Measurements from ENCODE around the gene TRPV6. TPM values are rescaled to one million over a fixed set of nuclear protein-coding genes. Genes with fewer than 3 reads are reported as not detected.

The TRPV6 gene
- polyA plus RNA-seq, 3 donors: 0.44 TPM; not detected in 2

- H2AFZ ChIP-seq (ENCODE audit: insufficient read depth, low read depth, low read length, poor library complexity, severe bottlenecking): no peak overlapping the region
- no peaks in the 10 kb centered on the region for H3K9me3 Mint-ChIP-seq
- H3K4me1 Mint-ChIP-seq: peaks cover 5% of the 10 kb centered on the region
- H3K4me3 ChIP-seq (replicated peaks in 1 of 3; ENCODE audit: low read depth in 2 of 3, low read length in 3 of 3): no peak overlapping the region
- no peak overlapping the region for H3K9ac ChIP-seq (ENCODE audit: insufficient read depth, low read length, poor library complexity, severe bottlenecking)
- no peak overlapping the region for H3K27ac ChIP-seq (ENCODE audit: low read depth in 1 of 2, low read length in 2 of 2)
- no peaks in the 10 kb centered on the region for H3K36me3 Mint-ChIP-seq
- no peak overlapping the region for H3K4me3 Mint-ChIP-seq
- TF ChIP-seq, protein P1, sequence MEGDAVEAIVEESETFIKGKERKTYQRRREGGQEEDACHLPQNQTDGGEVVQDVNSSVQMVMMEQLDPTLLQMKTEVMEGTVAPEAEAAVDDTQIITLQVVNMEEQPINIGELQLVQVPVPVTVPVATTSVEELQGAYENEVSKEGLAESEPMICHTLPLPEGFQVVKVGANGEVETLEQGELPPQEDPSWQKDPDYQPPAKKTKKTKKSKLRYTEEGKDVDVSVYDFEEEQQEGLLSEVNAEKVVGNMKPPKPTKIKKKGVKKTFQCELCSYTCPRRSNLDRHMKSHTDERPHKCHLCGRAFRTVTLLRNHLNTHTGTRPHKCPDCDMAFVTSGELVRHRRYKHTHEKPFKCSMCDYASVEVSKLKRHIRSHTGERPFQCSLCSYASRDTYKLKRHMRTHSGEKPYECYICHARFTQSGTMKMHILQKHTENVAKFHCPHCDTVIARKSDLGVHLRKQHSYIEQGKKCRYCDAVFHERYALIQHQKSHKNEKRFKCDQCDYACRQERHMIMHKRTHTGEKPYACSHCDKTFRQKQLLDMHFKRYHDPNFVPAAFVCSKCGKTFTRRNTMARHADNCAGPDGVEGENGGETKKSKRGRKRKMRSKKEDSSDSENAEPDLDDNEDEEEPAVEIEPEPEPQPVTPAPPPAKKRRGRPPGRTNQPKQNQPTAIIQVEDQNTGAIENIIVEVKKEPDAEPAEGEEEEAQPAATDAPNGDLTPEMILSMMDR (IDR thresholded peaks at IDR 0.05): no peak
- DNase-seq: no peak
- no peaks in the 10 kb centered on the region for H3K79me2 ChIP-seq (ENCODE audit: insufficient read depth, low read length)
- no peak overlapping the region for H3K4me2 ChIP-seq (replicated peaks; ENCODE audit: extremely low read depth, low read length, poor library complexity, severe bottlenecking)
- H3K9me3 ChIP-seq (replicated peaks in 1 of 2; ENCODE audit: control insufficient read depth in 1 of 2, insufficient read depth in 1 of 2, low read length in 2 of 2): no peaks in the 10 kb centered on the region
- H4K20me1 ChIP-seq (ENCODE audit: insufficient read depth, low read length): no peaks in the 10 kb centered on the region
- no peaks in the 10 kb centered on the region for H3K36me3 ChIP-seq (replicated peaks in 1 of 2; ENCODE audit: control insufficient read depth in 1 of 2, insufficient read depth in 2 of 2, low read length in 2 of 2)
- H3K27me3 ChIP-seq (ENCODE audit: control insufficient read depth in 2 of 2, insufficient read depth in 2 of 2, low read length in 2 of 2): no peaks in the 10 kb centered on the region
- intact Hi-C loops (cut with micrococcal nuclease): no loop called here
- H3K27me3 Mint-ChIP-seq (ENCODE audit: low read depth in 3 of 3): peaks cover 5 to 7% (median 5%) of the 10 kb centered on the region in 3 donors
- no peaks in the 10 kb centered on the region for H3K4me1 ChIP-seq (ENCODE audit: control insufficient read depth in 1 of 2, insufficient read depth in 2 of 2, low read length in 2 of 2)
- H3K27ac Mint-ChIP-seq: no peak overlapping the region
- WGBS (ENCODE audit: insufficient coverage): 99% methylated on average over 7 of the region's 7 CpGs
Observed at GRCh38 chr7:142897691-142898090, 12.1 kb upstream of the TRPV6 start.

- Histone ChIP-seq H2AFZ (ENCODE audit: insufficient read depth, low read depth, low read length, poor library complexity, severe bottlenecking) (no peak overlapping the region), H3K27ac (ENCODE audit: low read depth in 1 of 2, low read length in 2 of 2) (no peak overlapping the region), H3K4me1 (ENCODE audit: control insufficient read depth in 1 of 2, insufficient read depth in 2 of 2, low read length in 2 of 2) (no peaks in the 10 kb centered on the region), H3K4me3 (replicated peaks in 1 of 3; ENCODE audit: low read depth in 2 of 3, low read length in 3 of 3) (no peak overlapping the region), H4K20me1 (ENCODE audit: insufficient read depth, low read length) (no peaks in the 10 kb centered on the region), H3K36me3 (replicated peaks in 1 of 2; ENCODE audit: control insufficient read depth in 1 of 2, insufficient read depth in 2 of 2, low read length in 2 of 2) (no peaks in the 10 kb centered on the region), H3K27me3 (ENCODE audit: control insufficient read depth in 2 of 2, insufficient read depth in 2 of 2, low read length in 2 of 2) (no peaks in the 10 kb centered on the region), H3K4me2 (replicated peaks; ENCODE audit: extremely low read depth, low read length, poor library complexity, severe bottlenecking) (no peak overlapping the region), H3K79me2 (ENCODE audit: insufficient read depth, low read length) (no peaks in the 10 kb centered on the region), H3K9ac (ENCODE audit: insufficient read depth, low read length, poor library complexity, severe bottlenecking) (no peak overlapping the region), H3K9me3 (replicated peaks in 1 of 2; ENCODE audit: control insufficient read depth in 1 of 2, insufficient read depth in 1 of 2, low read length in 2 of 2) (no peaks in the 10 kb centered on the region)
- TF ChIP-seq, protein P1 (IDR thresholded peaks at IDR 0.05): no peak
- H3K27ac Mint-ChIP-seq: no peak overlapping the region
- H3K36me3 Mint-ChIP-seq: no peaks in the 10 kb centered on the region
- WGBS (ENCODE audit: insufficient coverage): no CpG with 5 or more reads among the region's 3 CpGs
- peaks cover 5% of the 10 kb centered on the region for H3K4me1 Mint-ChIP-seq
- no peak overlapping the region for H3K4me3 Mint-ChIP-seq
- no peak for DNase-seq
- intact Hi-C loops (cut with micrococcal nuclease): no loop called here
- peaks cover 5 to 7% (median 5%) of the 10 kb centered on the region in 3 donors for H3K27me3 Mint-ChIP-seq (ENCODE audit: low read depth in 3 of 3)
- H3K9me3 Mint-ChIP-seq: peaks cover 0 to 1% (median 0%) of the 10 kb centered on the region in 7 donors
Observed at GRCh38 chr7:142896741-142897379, 11.3 kb upstream of the TRPV6 start.

Measured in CD14-positive monocyte (primary cell).